WTC11 (cell line): ENCODE results near the gene SERGEF. TPM values are rescaled to one million over a fixed set of nuclear protein-coding genes. Genes with fewer than 3 reads are reported as not detected.
"Not testable (repeated sequence)": the region's sequence is repeated elsewhere in the genome, so short reads cannot be mapped to it uniquely, and the experiment has no call there.

ENCODE experiments used
- ATAC-seq: fragments of 200-7000 bp; cut with Tn5 transposase; 2 replicates; pipeline ENCODE4 v1.10.0; 2021; ENCODE audit warnings: mild to moderate bottlenecking, moderate library complexity
- CTCF ChIA-PET: fragments of 300-600 bp; sonication (Branson Sonifier 250); formaldehyde crosslinking; loops from one replicate; lab custom pipeline; 2021; ENCODE audit warnings: antibody characterized with exemption; lab: Charles Lee
- POLR2A ChIA-PET: fragments of 350-600 bp; sonication (Branson Sonifier 250); formaldehyde crosslinking; loops from one replicate; lab custom pipeline; 2021; ENCODE audit warnings: antibody characterized with exemption; lab: Charles Lee
- DNase-seq: peaks from one replicate; pipeline ENCODE4 v3.0.0; 2021; ENCODE audit warnings: low spot score
- H3K27ac Mint-ChIP-seq: 2 replicates; pipeline ENCODE4 v1.8.0; 2021; ENCODE audit warnings: mixed read lengths
- H3K27me3 Mint-ChIP-seq: 2 replicates; pipeline ENCODE4 v1.8.0; 2021; ENCODE audit warnings: low read depth, mild to moderate bottlenecking, moderate library complexity, mixed read lengths
- H3K36me3 Mint-ChIP-seq: 2 replicates; pipeline ENCODE4 v1.8.0; 2021; ENCODE audit warnings: mixed read lengths
- H3K4me1 Mint-ChIP-seq: 2 replicates; pipeline ENCODE4 v1.8.0; 2022; ENCODE audit warnings: mixed read lengths
- H3K4me3 Mint-ChIP-seq: 2 replicates; pipeline ENCODE4 v1.8.0; 2021; ENCODE audit warnings: mild to moderate bottlenecking, moderate library complexity, mixed read lengths
- H3K9me3 Mint-ChIP-seq: 2 replicates; pipeline ENCODE4 v1.8.0; 2021; ENCODE audit warnings: mixed read lengths
- CREB1 ChIP-seq: sonication (generic); formaldehyde crosslinking; IDR thresholded peaks from 2 replicates; pipeline ENCODE4 v1.8.0; 2023; ENCODE audit warnings: mild to moderate bottlenecking, missing genetic modification reagents
- FOXP1 ChIP-seq: sonication (generic); formaldehyde crosslinking; IDR thresholded peaks from 2 replicates; pipeline ENCODE4 v1.8.0; 2022; ENCODE audit warnings: missing genetic modification reagents, mild to moderate bottlenecking, moderate library complexity, borderline replicate concordance
- GABPB1 ChIP-seq: sonication (generic); formaldehyde crosslinking; IDR thresholded peaks from 2 replicates; pipeline ENCODE4 v1.8.1; 2023; ENCODE audit warnings: mild to moderate bottlenecking, missing genetic modification reagents
- PRRX2 ChIP-seq: fragments of 250-450 bp; sonication (Bioruptor Pico); IDR thresholded peaks from 2 replicates; pipeline ENCODE4 v1.8.0; 2021; ENCODE audit warnings: mild to moderate bottlenecking
- SP1 ChIP-seq: sonication (generic); formaldehyde crosslinking; conservative IDR thresholded peaks from 2 replicates; pipeline ENCODE4 v1.8.1; 2022; ENCODE audit warnings: missing genetic modification reagents
- ZNF121 ChIP-seq: sonication (generic); formaldehyde crosslinking; IDR thresholded peaks from 2 replicates; pipeline ENCODE4 v1.8.0; 2023; ENCODE audit warnings: missing genetic modification reagents
- ZNF219 ChIP-seq: sonication (generic); formaldehyde crosslinking; IDR thresholded peaks from 2 replicates; pipeline ENCODE4 v1.8.0; 2023; ENCODE audit warnings: missing genetic modification reagents, mild to moderate bottlenecking, borderline replicate concordance
- ZNF423 ChIP-seq: fragments of 250-450 bp; sonication (Bioruptor Pico); IDR thresholded peaks from 2 replicates; pipeline ENCODE4 v2.1.2; 2022; ENCODE audit warnings: mild to moderate bottlenecking, moderate library complexity
- ZNF671 ChIP-seq: fragments of 250-450 bp; sonication (Bioruptor Pico); IDR thresholded peaks from 2 replicates; pipeline ENCODE4 v1.8.0; 2021; ENCODE audit warnings: mild to moderate bottlenecking
- total RNA-seq: library from RNA; stranded (reverse); gene quantifications from 3 replicates; pipeline ENCODE4 v1.2.3, GENCODE V29; 2021
- TF ChIP-seq, protein P1 (sequence below): sonication (generic); formaldehyde crosslinking; IDR thresholded peaks from 2 replicates; pipeline ENCODE4 v1.8.0; 2022; ENCODE audit warnings: mild to moderate bottlenecking, missing genetic modification reagents
- TF ChIP-seq, protein P2 (sequence below): sonication (generic); formaldehyde crosslinking; conservative IDR thresholded peaks from 2 replicates; pipeline ENCODE4 v1.8.1; 2023; ENCODE audit warnings: mild to moderate bottlenecking, low read depth, missing genetic modification reagents, moderate library complexity
- TF ChIP-seq, protein P3 (sequence below): sonication (generic); formaldehyde crosslinking; IDR thresholded peaks from 2 replicates; pipeline ENCODE4 v1.8.1; 2022; ENCODE audit warnings: mild to moderate bottlenecking, moderate library complexity, missing genetic modification reagents
- TF ChIP-seq, protein P4 (sequence below): sonication (generic); formaldehyde crosslinking; IDR thresholded peaks from 2 replicates; pipeline ENCODE4 v1.8.1; 2022; ENCODE audit warnings: low read depth, missing genetic modification reagents, borderline replicate concordance
- TF ChIP-seq, protein P5 (sequence below): fragments of 250-450 bp; sonication (Bioruptor Pico); IDR thresholded peaks from 2 replicates; pipeline ENCODE4 v1.9.0; 2021; ENCODE audit warnings: mild to moderate bottlenecking
- TF ChIP-seq, protein P6 (sequence below): fragments of 250-450 bp; sonication (Bioruptor Pico); IDR thresholded peaks from 2 replicates; pipeline ENCODE4 v2.1.2; 2022; ENCODE audit warnings: mild to moderate bottlenecking, moderate library complexity
- TF ChIP-seq, protein P7 (sequence below): sonication (generic); formaldehyde crosslinking; IDR thresholded peaks from 2 replicates; pipeline ENCODE4 v1.8.1; 2023; ENCODE audit warnings: mild to moderate bottlenecking, moderate library complexity, missing genetic modification reagents

SERGEF gene
- total RNA-seq, 1 experiment from 2014 or later, result 35.5 TPM

DNA sequence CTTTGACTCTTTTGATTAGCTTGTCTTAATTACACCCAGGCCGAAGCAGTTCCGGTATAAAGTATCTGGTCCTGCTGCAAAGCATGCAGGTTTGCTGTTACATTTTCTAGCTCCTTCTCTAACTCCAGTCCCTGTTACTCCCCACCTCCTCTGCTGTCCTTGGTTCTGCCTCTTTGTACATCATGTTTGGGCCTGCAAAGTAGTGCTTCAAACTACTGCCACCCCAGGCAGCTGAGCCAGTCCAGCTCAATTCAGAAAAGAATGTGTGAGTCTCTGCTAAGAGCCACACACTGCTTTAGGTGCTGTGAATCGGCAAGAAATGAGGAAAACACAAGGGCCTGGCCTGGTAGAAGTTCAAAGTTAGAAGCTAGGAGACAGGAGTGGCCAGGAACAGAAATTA is 136.0 kb downstream of the SERGEF start (continued):
- TF ChIP-seq SP1 (no peak), PRRX2 (CRISPR knock-in tag) (no peak), CREB1 (CRISPR knock-in tag) (no peak), ZNF671 (CRISPR knock-in tag) (no peak)
- TF ChIP-seq, protein P1, sequence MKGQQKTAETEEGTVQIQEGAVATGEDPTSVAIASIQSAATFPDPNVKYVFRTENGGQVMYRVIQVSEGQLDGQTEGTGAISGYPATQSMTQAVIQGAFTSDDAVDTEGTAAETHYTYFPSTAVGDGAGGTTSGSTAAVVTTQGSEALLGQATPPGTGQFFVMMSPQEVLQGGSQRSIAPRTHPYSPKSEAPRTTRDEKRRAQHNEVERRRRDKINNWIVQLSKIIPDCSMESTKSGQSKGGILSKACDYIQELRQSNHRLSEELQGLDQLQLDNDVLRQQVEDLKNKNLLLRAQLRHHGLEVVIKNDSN, result no peak
- TF ChIP-seq, protein P2, sequence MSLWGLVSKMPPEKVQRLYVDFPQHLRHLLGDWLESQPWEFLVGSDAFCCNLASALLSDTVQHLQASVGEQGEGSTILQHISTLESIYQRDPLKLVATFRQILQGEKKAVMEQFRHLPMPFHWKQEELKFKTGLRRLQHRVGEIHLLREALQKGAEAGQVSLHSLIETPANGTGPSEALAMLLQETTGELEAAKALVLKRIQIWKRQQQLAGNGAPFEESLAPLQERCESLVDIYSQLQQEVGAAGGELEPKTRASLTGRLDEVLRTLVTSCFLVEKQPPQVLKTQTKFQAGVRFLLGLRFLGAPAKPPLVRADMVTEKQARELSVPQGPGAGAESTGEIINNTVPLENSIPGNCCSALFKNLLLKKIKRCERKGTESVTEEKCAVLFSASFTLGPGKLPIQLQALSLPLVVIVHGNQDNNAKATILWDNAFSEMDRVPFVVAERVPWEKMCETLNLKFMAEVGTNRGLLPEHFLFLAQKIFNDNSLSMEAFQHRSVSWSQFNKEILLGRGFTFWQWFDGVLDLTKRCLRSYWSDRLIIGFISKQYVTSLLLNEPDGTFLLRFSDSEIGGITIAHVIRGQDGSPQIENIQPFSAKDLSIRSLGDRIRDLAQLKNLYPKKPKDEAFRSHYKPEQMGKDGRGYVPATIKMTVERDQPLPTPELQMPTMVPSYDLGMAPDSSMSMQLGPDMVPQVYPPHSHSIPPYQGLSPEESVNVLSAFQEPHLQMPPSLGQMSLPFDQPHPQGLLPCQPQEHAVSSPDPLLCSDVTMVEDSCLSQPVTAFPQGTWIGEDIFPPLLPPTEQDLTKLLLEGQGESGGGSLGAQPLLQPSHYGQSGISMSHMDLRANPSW (CRISPR knock-in tag), result no peak

DNA sequence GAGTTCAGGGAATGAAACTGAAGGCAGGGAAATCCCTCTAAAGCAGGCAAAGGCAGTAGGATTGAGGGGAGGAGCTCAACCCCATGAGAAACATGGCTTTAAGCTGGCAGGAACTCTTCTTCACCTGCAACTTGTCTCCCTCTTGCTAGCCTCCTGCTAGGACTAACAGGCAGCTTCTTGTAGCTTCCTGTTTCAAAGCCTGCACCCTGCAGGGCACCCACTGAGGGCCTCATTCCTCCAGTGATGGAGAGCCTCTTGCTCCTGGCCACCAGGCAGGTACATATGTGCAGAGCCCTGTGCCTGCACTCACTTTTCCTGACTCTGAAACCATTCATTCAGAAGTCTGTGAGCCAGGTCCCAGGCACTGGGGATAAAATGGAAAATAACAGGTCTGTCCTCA is 137.0 kb downstream of the SERGEF start:
- ChIA-PET CTCF (interaction anchor here (0.6 to 4.8 kb wide), 5 partner anchors 9 to 145 kb away, joined by 3 to 45 read pairs (median 9); no protein-coding TSS in a partner anchor), POLR2A (no interaction called here)
- Mint-ChIP-seq H3K4me1 (peaks cover 12% of the 10 kb centered on the region), H3K27me3 (no peaks in the 10 kb centered on the region), H3K9me3 (peaks cover 2% of the 10 kb centered on the region; the same call in 1 of the 2 replicates), H3K4me3 (no peak overlapping the region), H3K36me3 (0 out of 2 replicates have a peak, but pooled peaks cover 2% of the 10 kb centered on the region), H3K27ac (no peak overlapping the region)
- TF ChIP-seq, protein P1, result no peak
- TF ChIP-seq, protein P3, sequence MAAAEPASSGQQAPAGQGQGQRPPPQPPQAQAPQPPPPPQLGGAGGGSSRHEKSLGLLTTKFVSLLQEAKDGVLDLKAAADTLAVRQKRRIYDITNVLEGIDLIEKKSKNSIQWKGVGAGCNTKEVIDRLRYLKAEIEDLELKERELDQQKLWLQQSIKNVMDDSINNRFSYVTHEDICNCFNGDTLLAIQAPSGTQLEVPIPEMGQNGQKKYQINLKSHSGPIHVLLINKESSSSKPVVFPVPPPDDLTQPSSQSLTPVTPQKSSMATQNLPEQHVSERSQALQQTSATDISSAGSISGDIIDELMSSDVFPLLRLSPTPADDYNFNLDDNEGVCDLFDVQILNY (CRISPR knock-in tag), result no peak
- TF ChIP-seq, protein P2 (CRISPR knock-in tag), result no peak
- no peak for TF ChIP-seq ZNF121
- TF ChIP-seq ZNF423, result peak; percentile 23; the same call in 1 of the 2 replicates
- TF ChIP-seq, protein P4, sequence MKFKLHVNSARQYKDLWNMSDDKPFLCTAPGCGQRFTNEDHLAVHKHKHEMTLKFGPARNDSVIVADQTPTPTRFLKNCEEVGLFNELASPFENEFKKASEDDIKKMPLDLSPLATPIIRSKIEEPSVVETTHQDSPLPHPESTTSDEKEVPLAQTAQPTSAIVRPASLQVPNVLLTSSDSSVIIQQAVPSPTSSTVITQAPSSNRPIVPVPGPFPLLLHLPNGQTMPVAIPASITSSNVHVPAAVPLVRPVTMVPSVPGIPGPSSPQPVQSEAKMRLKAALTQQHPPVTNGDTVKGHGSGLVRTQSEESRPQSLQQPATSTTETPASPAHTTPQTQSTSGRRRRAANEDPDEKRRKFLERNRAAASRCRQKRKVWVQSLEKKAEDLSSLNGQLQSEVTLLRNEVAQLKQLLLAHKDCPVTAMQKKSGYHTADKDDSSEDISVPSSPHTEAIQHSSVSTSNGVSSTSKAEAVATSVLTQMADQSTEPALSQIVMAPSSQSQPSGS, result no peak
- no peak for TF ChIP-seq CREB1 (CRISPR knock-in tag)
- TF ChIP-seq GABPB1 (CRISPR knock-in tag), result no peak
- DNase-seq, result no peak
- 0 out of 2 replicates have a peak, but pooled peaks have one; percentile 18 for ATAC-seq

DNA sequence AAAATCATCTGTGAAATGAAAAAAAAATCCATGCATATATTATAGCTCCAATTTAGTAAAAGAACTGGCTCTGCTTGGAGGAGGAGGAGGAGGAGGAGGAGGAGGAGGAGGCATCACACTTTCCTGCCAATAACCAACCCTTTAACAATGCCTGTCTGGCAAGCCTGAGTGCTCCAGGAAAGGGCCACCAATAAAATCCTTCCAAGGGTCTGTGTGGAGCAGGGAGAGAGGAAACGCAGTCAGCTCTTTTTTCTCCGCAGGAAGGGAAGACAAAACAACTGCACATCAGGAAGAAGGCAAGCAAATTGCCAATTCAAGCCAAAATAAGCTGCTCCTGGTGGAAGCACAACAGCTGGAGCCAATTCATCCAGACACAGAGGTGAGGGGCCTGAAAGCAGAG is 139.3 kb downstream of the SERGEF start:
- peaks cover 22% of the 10 kb centered on the region for H3K9me3 Mint-ChIP-seq
- no peak overlapping the region for H3K27ac Mint-ChIP-seq
- TF ChIP-seq, protein P5, sequence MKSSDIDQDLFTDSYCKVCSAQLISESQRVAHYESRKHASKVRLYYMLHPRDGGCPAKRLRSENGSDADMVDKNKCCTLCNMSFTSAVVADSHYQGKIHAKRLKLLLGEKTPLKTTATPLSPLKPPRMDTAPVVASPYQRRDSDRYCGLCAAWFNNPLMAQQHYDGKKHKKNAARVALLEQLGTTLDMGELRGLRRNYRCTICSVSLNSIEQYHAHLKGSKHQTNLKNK, result no peak
- TF ChIP-seq, protein P6, sequence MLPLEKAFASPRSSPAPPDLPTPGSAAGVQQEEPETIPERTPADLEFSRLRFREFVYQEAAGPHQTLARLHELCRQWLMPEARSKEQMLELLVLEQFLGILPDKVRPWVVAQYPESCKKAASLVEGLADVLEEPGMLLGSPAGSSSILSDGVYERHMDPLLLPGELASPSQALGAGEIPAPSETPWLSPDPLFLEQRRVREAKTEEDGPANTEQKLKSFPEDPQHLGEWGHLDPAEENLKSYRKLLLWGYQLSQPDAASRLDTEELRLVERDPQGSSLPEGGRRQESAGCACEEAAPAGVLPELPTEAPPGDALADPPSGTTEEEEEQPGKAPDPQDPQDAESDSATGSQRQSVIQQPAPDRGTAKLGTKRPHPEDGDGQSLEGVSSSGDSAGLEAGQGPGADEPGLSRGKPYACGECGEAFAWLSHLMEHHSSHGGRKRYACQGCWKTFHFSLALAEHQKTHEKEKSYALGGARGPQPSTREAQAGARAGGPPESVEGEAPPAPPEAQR (CRISPR knock-in tag), result no peak
- TF ChIP-seq FOXP1 (no peak), ZNF219 (CRISPR knock-in tag) (no peak)
- TF ChIP-seq, protein P7, sequence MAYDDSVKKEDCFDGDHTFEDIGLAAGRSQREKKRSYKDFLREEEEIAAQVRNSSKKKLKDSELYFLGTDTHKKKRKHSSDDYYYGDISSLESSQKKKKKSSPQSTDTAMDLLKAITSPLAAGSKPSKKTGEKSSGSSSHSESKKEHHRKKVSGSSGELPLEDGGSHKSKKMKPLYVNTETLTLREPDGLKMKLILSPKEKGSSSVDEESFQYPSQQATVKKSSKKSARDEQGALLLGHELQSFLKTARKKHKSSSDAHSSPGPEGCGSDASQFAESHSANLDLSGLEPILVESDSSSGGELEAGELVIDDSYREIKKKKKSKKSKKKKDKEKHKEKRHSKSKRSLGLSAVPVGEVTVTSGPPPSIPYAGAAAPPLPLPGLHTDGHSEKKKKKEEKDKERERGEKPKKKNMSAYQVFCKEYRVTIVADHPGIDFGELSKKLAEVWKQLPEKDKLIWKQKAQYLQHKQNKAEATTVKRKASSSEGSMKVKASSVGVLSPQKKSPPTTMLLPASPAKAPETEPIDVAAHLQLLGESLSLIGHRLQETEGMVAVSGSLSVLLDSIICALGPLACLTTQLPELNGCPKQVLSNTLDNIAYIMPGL (CRISPR knock-in tag), result no peak
- ATAC-seq (no peak), DNase-seq (no peak)
- H3K27me3 Mint-ChIP-seq, result no peaks in the 10 kb centered on the region
- CTCF ChIA-PET, result interaction anchor here (0.9 to 4.8 kb wide), 5 partner anchors 9 to 142 kb away, joined by 3 to 45 read pairs (median 4); no protein-coding TSS in a partner anchor
- H3K4me3 Mint-ChIP-seq, result no peak overlapping the region
- POLR2A ChIA-PET, result no interaction called here
- peaks cover 12% of the 10 kb centered on the region for H3K4me1 Mint-ChIP-seq
- peaks cover 15% of the 10 kb centered on the region for H3K36me3 Mint-ChIP-seq

DNA sequence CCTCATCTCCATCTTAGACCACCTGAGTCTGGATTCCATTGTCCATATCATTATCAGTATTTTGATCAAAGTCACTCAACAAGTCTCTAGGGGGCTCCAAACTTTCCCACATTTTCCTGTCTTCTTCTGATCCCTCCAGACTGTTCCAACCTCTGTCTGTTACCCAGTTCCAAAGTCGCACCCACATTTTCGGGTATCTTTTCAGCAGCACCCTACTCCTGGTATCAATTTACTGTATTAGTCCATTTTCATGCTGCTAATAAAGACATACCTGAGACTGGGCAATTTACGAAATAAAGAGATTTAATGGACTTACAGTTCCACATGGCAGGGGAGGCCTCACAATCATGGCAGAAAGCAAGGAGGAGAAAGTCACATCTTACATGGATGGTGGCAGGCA is 144.4 kb downstream of the SERGEF start:
- CTCF ChIA-PET, ATAC-seq, H3K4me3 Mint-ChIP-seq, H3K27me3 Mint-ChIP-seq, POLR2A ChIA-PET, H3K27ac Mint-ChIP-seq, DNase-seq, H3K4me1 Mint-ChIP-seq: not testable (repeated sequence)
- peaks cover 29% of the 10 kb centered on the region for H3K9me3 Mint-ChIP-seq
- H3K36me3 Mint-ChIP-seq, result peaks cover 21% of the 10 kb centered on the region
